Measurements from ENCODE around the gene SH2B3. TPM values are rescaled to one million over a fixed set of nuclear protein-coding genes. Genes with fewer than 3 reads are reported as not detected.
"Not testable (repeated sequence)": the region's sequence is repeated elsewhere in the genome, so short reads cannot be mapped to it uniquely, and the experiment has no call there.

The SH2B3 gene
- total and polyA plus RNA-seq, 2 donors, result 8.4 to 9.1 TPM

DNA sequence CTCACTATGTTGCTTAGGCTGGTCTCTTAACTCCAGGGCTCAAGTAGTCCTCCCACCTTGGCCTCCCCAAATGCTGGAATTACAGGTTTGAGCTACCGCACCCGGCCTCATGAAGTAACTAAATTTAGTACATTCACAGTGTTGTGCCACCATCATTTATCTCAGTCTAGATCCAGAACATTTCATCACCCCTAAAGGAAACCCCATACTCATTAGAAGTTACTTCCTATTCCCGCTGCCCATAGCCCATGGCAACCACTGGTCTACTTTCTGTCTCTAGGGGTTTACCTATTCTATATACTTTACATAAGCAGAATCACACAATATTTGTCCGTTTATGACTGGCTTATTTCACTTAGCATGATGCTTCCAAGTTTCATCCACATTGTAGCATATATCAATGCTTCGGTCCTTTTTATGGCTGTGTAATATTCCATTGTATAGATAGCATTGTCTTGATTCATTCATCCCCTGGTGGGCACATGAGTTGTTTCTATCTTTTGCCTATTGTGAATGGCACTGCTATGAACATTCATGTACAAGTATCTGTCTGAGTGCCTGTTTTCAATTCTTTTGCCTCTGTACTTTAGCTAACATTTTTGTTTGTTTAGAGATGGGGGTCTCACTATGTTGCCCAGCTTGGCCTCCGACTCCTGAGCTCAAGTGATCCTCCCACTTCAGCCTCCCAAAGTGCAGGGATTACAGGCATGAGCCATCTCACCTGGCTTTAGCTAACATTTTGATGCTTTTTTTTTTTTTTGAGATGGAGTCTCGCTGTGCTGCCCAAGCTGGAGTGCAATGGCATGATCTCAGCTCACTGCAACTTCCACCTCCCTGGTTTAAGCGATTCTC lies 10.2 kb upstream of the SH2B3 start:
- Histone ChIP-seq H3K4me3 (ENCODE audit: low read length in 2 of 2) (no peak overlapping the region), H3K36me3 (ENCODE audit: control insufficient read depth in 2 of 2, insufficient read depth in 2 of 2, low read length in 1 of 2) (no peaks in the 10 kb centered on the region), H3K27ac (ENCODE audit: low read depth in 1 of 2, low read length in 1 of 2) (no peak overlapping the region), H3K9me3 (ENCODE audit: control insufficient read depth in 2 of 2, insufficient read depth in 1 of 2, low read length in 1 of 2) (no peaks in the 10 kb centered on the region), H3K27me3 (ENCODE audit: control insufficient read depth in 2 of 2, insufficient read depth in 1 of 2, low read length in 1 of 2) (no peaks in the 10 kb centered on the region), H3K4me1 (ENCODE audit: control insufficient read depth in 2 of 2, insufficient read depth in 2 of 2, low read length in 2 of 2) (peaks cover 0 to 12% of the 10 kb centered on the region in 2 donors)
- WGBS, result 85% methylated on average over 8 of the region's 8 CpGs
- DNase-seq (ENCODE audit: low read depth in 6 of 9, low spot score in 9 of 9), result no peak

DNA sequence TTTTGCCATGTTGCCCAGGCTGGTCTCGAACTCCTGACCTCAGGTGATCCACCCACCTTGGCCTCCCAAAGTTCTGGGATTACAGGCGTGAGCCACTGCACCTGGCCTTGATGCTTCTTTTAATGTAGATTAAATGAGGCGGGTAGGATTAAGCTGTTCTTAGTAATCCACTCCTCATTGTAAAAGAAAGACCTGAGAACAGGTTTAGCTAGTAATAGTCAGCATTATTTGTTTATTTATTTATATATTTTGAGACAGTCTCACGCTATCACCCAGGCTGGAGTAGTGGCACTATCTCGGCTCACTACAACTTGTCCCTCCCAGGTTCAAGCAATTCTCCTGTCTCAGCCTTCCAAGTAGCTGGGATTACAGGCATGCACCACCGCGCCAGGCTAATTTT lies 9.5 kb upstream of the SH2B3 start:
- not testable (repeated sequence) for H3K27ac ChIP-seq (ENCODE audit: low read depth in 1 of 2, low read length in 1 of 2); H3K27me3 ChIP-seq (ENCODE audit: control insufficient read depth in 2 of 2, insufficient read depth in 1 of 2, low read length in 1 of 2); H3K4me3 ChIP-seq (ENCODE audit: low read length in 2 of 2); H3K36me3 ChIP-seq (ENCODE audit: control insufficient read depth in 2 of 2, insufficient read depth in 2 of 2, low read length in 1 of 2); H3K9me3 ChIP-seq (ENCODE audit: control insufficient read depth in 2 of 2, insufficient read depth in 1 of 2, low read length in 1 of 2); DNase-seq (ENCODE audit: low read depth in 6 of 9, low spot score in 9 of 9)
- peaks cover 0 to 12% of the 10 kb centered on the region in 2 donors for H3K4me1 ChIP-seq (ENCODE audit: control insufficient read depth in 2 of 2, insufficient read depth in 2 of 2, low read length in 2 of 2)
- 94% methylated on average over 7 of the region's 7 CpGs for WGBS

- Histone ChIP-seq H3K27ac (ENCODE audit: low read depth in 1 of 2, low read length in 1 of 2) (no peak overlapping the region), H3K9me3 (ENCODE audit: control insufficient read depth in 2 of 2, insufficient read depth in 1 of 2, low read length in 1 of 2) (no peaks in the 10 kb centered on the region), H3K4me1 (ENCODE audit: control insufficient read depth in 2 of 2, insufficient read depth in 2 of 2, low read length in 2 of 2) (peaks cover 0 to 12% of the 10 kb centered on the region in 2 donors), H3K36me3 (ENCODE audit: control insufficient read depth in 2 of 2, insufficient read depth in 2 of 2, low read length in 1 of 2) (no peaks in the 10 kb centered on the region), H3K4me3 (ENCODE audit: low read length in 2 of 2) (peak overlapping the region in 1 of 2 donors; percentile 40), H3K27me3 (ENCODE audit: control insufficient read depth in 2 of 2, insufficient read depth in 1 of 2, low read length in 1 of 2) (no peaks in the 10 kb centered on the region)
- 9% methylated on average over 34 of the region's 34 CpGs for WGBS
- peak in 7 of 9 donors; percentile 49 to 89 (median 77) for DNase-seq (ENCODE audit: low read depth in 6 of 9, low spot score in 9 of 9)
Observed at GRCh38 chr12:111396726-111397445, 8.8 kb upstream of the SH2B3 start.

DNA sequence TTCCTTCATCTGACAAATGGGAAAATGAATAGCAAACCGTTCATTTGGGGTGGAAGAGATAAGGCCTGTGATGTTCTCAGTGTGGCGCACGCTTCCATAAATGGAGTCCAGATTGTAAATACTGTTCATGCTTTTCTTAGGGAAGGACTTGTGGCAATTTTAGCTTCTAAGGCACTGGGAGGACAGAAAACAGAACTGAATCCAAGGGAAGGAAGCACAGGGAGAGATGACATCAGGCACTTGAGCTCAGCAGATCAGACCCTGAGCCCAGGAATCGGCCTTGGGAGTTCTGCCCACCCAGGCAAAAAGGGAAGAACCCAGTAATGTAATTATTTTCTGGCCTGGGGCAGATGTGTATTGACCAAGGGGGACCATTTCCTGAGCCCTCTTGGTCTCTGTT lies 7.2 kb upstream of the SH2B3 start:
- Histone ChIP-seq H3K27ac (ENCODE audit: low read depth in 1 of 2, low read length in 1 of 2) (no peak overlapping the region), H3K27me3 (ENCODE audit: control insufficient read depth in 2 of 2, insufficient read depth in 1 of 2, low read length in 1 of 2) (peaks cover 0 to 8% of the 10 kb centered on the region in 2 donors), H3K9me3 (ENCODE audit: control insufficient read depth in 2 of 2, insufficient read depth in 1 of 2, low read length in 1 of 2) (no peaks in the 10 kb centered on the region), H3K4me1 (ENCODE audit: control insufficient read depth in 2 of 2, insufficient read depth in 2 of 2, low read length in 2 of 2) (peaks cover 0 to 21% of the 10 kb centered on the region in 2 donors), H3K36me3 (ENCODE audit: control insufficient read depth in 2 of 2, insufficient read depth in 2 of 2, low read length in 1 of 2) (no peaks in the 10 kb centered on the region), H3K4me3 (ENCODE audit: low read length in 2 of 2) (no peak overlapping the region)
- 96% methylated on average over 4 of the region's 4 CpGs for WGBS
- DNase-seq (ENCODE audit: low read depth in 6 of 9, low spot score in 9 of 9), result no peak

GRCh38 chr12:111399741-111400404 lies 5.8 kb upstream of the SH2B3 start:
- H3K27ac ChIP-seq (ENCODE audit: low read depth in 1 of 2, low read length in 1 of 2); H3K36me3 ChIP-seq (ENCODE audit: control insufficient read depth in 2 of 2, insufficient read depth in 2 of 2, low read length in 1 of 2); H3K9me3 ChIP-seq (ENCODE audit: control insufficient read depth in 2 of 2, insufficient read depth in 1 of 2, low read length in 1 of 2); DNase-seq (ENCODE audit: low read depth in 6 of 9, low spot score in 9 of 9); H3K4me3 ChIP-seq (ENCODE audit: low read length in 2 of 2): not testable (repeated sequence)
- H3K4me1 ChIP-seq (ENCODE audit: control insufficient read depth in 2 of 2, insufficient read depth in 2 of 2, low read length in 2 of 2), result peaks cover 3 to 34% of the 10 kb centered on the region in 2 donors
- 97% methylated on average over 9 of the region's 9 CpGs for WGBS
- H3K27me3 ChIP-seq (ENCODE audit: control insufficient read depth in 2 of 2, insufficient read depth in 1 of 2, low read length in 1 of 2), result peaks cover 3 to 13% of the 10 kb centered on the region in 2 donors

DNA sequence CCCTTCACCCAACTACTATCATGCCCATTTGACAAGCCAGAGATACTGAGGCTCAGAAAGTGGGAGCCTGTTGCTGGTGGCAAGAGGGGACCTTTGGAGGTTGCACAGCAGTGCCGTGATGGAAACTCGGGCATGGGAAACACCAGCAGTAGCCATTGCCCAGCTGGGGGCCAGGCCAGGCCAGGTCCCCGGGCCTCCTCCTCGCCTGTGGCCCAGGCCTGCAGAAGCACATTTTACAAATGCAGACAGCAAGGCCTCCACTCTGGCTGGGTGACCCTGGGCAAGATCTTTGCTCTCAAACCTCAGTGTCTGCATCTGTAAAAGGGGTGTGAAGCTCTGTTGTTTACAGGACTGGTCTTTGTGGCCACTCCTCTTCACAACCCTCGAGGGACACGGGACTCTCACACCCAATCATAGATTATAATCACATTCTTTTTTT lies 4.5 kb upstream of the SH2B3 start:
- Histone ChIP-seq H3K4me1 (ENCODE audit: control insufficient read depth in 2 of 2, insufficient read depth in 2 of 2, low read length in 2 of 2) (peaks cover 9 to 40% of the 10 kb centered on the region in 2 donors), H3K27ac (ENCODE audit: low read depth in 1 of 2, low read length in 1 of 2) (no peak overlapping the region), H3K27me3 (ENCODE audit: control insufficient read depth in 2 of 2, insufficient read depth in 1 of 2, low read length in 1 of 2) (peaks cover 3 to 17% of the 10 kb centered on the region in 2 donors), H3K9me3 (ENCODE audit: control insufficient read depth in 2 of 2, insufficient read depth in 1 of 2, low read length in 1 of 2) (no peaks in the 10 kb centered on the region), H3K4me3 (ENCODE audit: low read length in 2 of 2) (no peak overlapping the region), H3K36me3 (ENCODE audit: control insufficient read depth in 2 of 2, insufficient read depth in 2 of 2, low read length in 1 of 2) (no peaks in the 10 kb centered on the region)
- 98% methylated on average over 6 of the region's 6 CpGs for WGBS
- DNase-seq (ENCODE audit: low read depth in 6 of 9, low spot score in 9 of 9), result no peak

GRCh38 chr12:111402490-111402824 lies 3.3 kb upstream of the SH2B3 start:
- peaks cover 18 to 45% of the 10 kb centered on the region in 2 donors for H3K4me1 ChIP-seq (ENCODE audit: control insufficient read depth in 2 of 2, insufficient read depth in 2 of 2, low read length in 2 of 2)
- 85% methylated on average over 9 of the region's 9 CpGs for WGBS
- H3K4me3 ChIP-seq (ENCODE audit: low read length in 2 of 2); H3K27ac ChIP-seq (ENCODE audit: low read depth in 1 of 2, low read length in 1 of 2); H3K36me3 ChIP-seq (ENCODE audit: control insufficient read depth in 2 of 2, insufficient read depth in 2 of 2, low read length in 1 of 2); DNase-seq (ENCODE audit: low read depth in 6 of 9, low spot score in 9 of 9); H3K9me3 ChIP-seq (ENCODE audit: control insufficient read depth in 2 of 2, insufficient read depth in 1 of 2, low read length in 1 of 2): not testable (repeated sequence)
- peaks cover 3 to 17% of the 10 kb centered on the region in 2 donors for H3K27me3 ChIP-seq (ENCODE audit: control insufficient read depth in 2 of 2, insufficient read depth in 1 of 2, low read length in 1 of 2)

GRCh38 chr12:111404362-111405148 lies 1.2 kb upstream of the SH2B3 start:
- peak in 2 of 9 donors; percentile 44 to 63 for DNase-seq (ENCODE audit: low read depth in 6 of 9, low spot score in 9 of 9)
- H3K9me3 ChIP-seq (ENCODE audit: control insufficient read depth in 2 of 2, insufficient read depth in 1 of 2, low read length in 1 of 2), result no peaks in the 10 kb centered on the region
- WGBS, result 39% methylated on average over 21 of the region's 21 CpGs
- peak overlapping the region; percentile 73 to 83 for H3K27ac ChIP-seq (ENCODE audit: low read depth in 1 of 2, low read length in 1 of 2)
- H3K27me3 ChIP-seq (ENCODE audit: control insufficient read depth in 2 of 2, insufficient read depth in 1 of 2, low read length in 1 of 2), result peaks cover 3 to 17% of the 10 kb centered on the region in 2 donors
- peaks cover 28 to 61% of the 10 kb centered on the region in 2 donors for H3K4me1 ChIP-seq (ENCODE audit: control insufficient read depth in 2 of 2, insufficient read depth in 2 of 2, low read length in 2 of 2)
- peaks cover 3% of the 10 kb centered on the region in 2 donors for H3K36me3 ChIP-seq (ENCODE audit: control insufficient read depth in 2 of 2, insufficient read depth in 2 of 2, low read length in 1 of 2)
- peak overlapping the region; percentile 43 to 88 for H3K4me3 ChIP-seq (ENCODE audit: low read length in 2 of 2)

Data from thymus (tissue), 11 donors.